K562 (cell line): ENCODE data around the gene ZBTB22. TPM values are rescaled to one million over a fixed set of nuclear protein-coding genes. Genes with fewer than 3 reads are reported as not detected.

ENCODE experiments used
- ATAC-seq: fragments of 200-7000 bp; cut with Tn5 transposase; 3 replicates; pipeline ENCODE4 v1.9.1; 2020; ENCODE audit warnings: moderate library complexity
- BruUV-seq: library from RNA; stranded (reverse); fragments of 400-500 nt; replicated peaks from 2 replicates; lab custom pipeline; 2021; lab: Mats Ljungman, UMichigan
- CTCF ChIA-PET: fragments of 300-600 bp; formaldehyde crosslinking; extraction: SDS; loops from one replicate; lab custom pipeline; 2021; ENCODE audit warnings: low intra/inter-chr PET ratio; lab: Yijun Ruan, JAX
- POLR2A ChIA-PET: fragments of 300-600, 350-650 bp; sonication (Branson Sonifier 250); formaldehyde crosslinking; extraction: SDS; loops from one replicate; lab custom pipeline; 2021; ENCODE audit warnings: antibody characterized with exemption, inconsistent platforms; lab: Yijun Ruan, JAX
- DNase-seq, 4 experiments: peaks; one replicate each; pipeline versions ENCODE4 v3.0.0 to v3.0.0-alpha.2; 2011 to 2018; ENCODE audit warnings: low spot score in 3 of 4, mixed read lengths in 3 of 4; ENCODE audit errors: extremely low read depth in 1 of 4
- FAIRE-seq: peaks from 2 replicates; lab custom pipeline; 2011; peaks lifted over from hg19 to GRCh38; lab: Jason Lieb, UNC
- H2AFZ ChIP-seq: 2 replicates; pipeline ENCODE4 v1.6.0; 2011; ENCODE audit warnings: low read depth, low read length, control low read depth, inconsistent platforms
- H3K27ac ChIP-seq: fragments of 200-600 bp; 3 replicates; pipeline ENCODE4 v1.8.0; 2011; ENCODE audit warnings: low read depth, mild to moderate bottlenecking, control low read depth, inconsistent platforms, low read length, moderate library complexity, mixed read lengths; ENCODE audit errors: extremely low read depth
- H3K27me3 ChIP-seq, 2 experiments: fragments of 300-600 bp in 1 of 2; 2 replicates in 1 of 2; 3 replicates in 1 of 2; pipeline versions ENCODE4 v1.6.0 to v1.8.0; 2011; ENCODE audit warnings: inconsistent platforms in 2 of 2, low read length in 2 of 2, mild to moderate bottlenecking in 1 of 2, mixed read lengths in 1 of 2, moderate library complexity in 1 of 2; ENCODE audit not compliant: control insufficient read depth in 2 of 2, insufficient read depth in 2 of 2
- H3K36me3 ChIP-seq: fragments of 300-600 bp; 3 replicates; pipeline ENCODE4 v1.8.0; 2011; ENCODE audit warnings: mild to moderate bottlenecking, low read length, inconsistent platforms; ENCODE audit not compliant: control insufficient read depth, insufficient read depth
- H3K4me1 ChIP-seq, 2 experiments: fragments of 200-600 bp in 1 of 2; replicated peaks in 1 of 2; 2 replicates in 1 of 2; 3 replicates in 1 of 2; pipeline versions ENCODE4 v1.5.1 to v1.8.0; 2011; ENCODE audit warnings: inconsistent platforms in 2 of 2, low read length in 2 of 2, mild to moderate bottlenecking in 1 of 2, mixed read lengths in 1 of 2, moderate library complexity in 1 of 2; ENCODE audit not compliant: control insufficient read depth in 2 of 2, insufficient read depth in 2 of 2
- H3K4me2 ChIP-seq: 2 replicates; pipeline ENCODE4 v1.6.1; 2011; ENCODE audit warnings: low read length, control low read depth, inconsistent platforms, mixed read lengths; ENCODE audit not compliant: insufficient read depth
- H3K4me3 ChIP-seq: fragments of 200-600 bp; sonication (generic), shearing (Covaris generic); 2 replicates; pipeline ENCODE4 v1.5.1; 2016; ENCODE audit warnings: control low read depth, inconsistent platforms
- H3K79me2 ChIP-seq: fragments of 200-600 bp; 3 replicates; pipeline ENCODE4 v1.8.0; 2011; ENCODE audit warnings: low read length, inconsistent platforms; ENCODE audit not compliant: control insufficient read depth, insufficient read depth
- H3K9ac ChIP-seq, 2 experiments: 2 replicates each; pipeline versions ENCODE4 v1.6.0 to v1.6.1; 2011; ENCODE audit warnings: low read depth in 2 of 2, low read length in 2 of 2, control low read depth in 1 of 2, inconsistent platforms in 1 of 2, mild to moderate bottlenecking in 1 of 2, mixed read lengths in 1 of 2; ENCODE audit not compliant: insufficient read depth in 1 of 2
- H3K9me1 ChIP-seq: one replicate; pipeline ENCODE4 v1.6.0; 2011; ENCODE audit warnings: inconsistent platforms, mild to moderate bottlenecking, low read length, moderate library complexity; ENCODE audit not compliant: control insufficient read depth, insufficient read depth
- H3K9me3 ChIP-seq: replicated peaks from 2 replicates; pipeline ENCODE4 v1.5.1; 2011; ENCODE audit warnings: low read depth, low read length, inconsistent platforms; ENCODE audit not compliant: control insufficient read depth, insufficient read depth
- H4K20me1 ChIP-seq: replicated peaks from 2 replicates; pipeline ENCODE4 v1.6.1; 2011; ENCODE audit warnings: low read length, inconsistent platforms, mixed read lengths; ENCODE audit not compliant: control insufficient read depth, insufficient read depth
- BRCA1 ChIP-seq, 2 experiments: fragments of 450-650 bp in 1 of 2; sonication (generic) in 1 of 2; formaldehyde crosslinking in 1 of 2; IDR thresholded peaks; 2 replicates each; pipeline versions ENCODE4 v1.5.0 to v1.6.1; 2017 to 2020; ENCODE audit warnings: mild to moderate bottlenecking in 1 of 2, missing genetic modification reagents in 1 of 2
- ERF ChIP-seq: fragments of 450-650 bp; formaldehyde crosslinking; IDR thresholded peaks from 2 replicates; pipeline ENCODE4 v1.4.0; 2020; ENCODE audit warnings: mild to moderate bottlenecking, mixed read lengths
- MTA2 ChIP-seq: fragments of 450-650 bp; IDR thresholded peaks from 2 replicates; pipeline ENCODE4 v1.6.1; 2016; ENCODE audit warnings: low read depth
- SIN3B ChIP-seq: fragments of 450-650 bp; IDR thresholded peaks from 2 replicates; pipeline ENCODE4 v1.6.1; 2017; ENCODE audit warnings: low read depth, mild to moderate bottlenecking, moderate library complexity
- SP1 ChIP-seq: sonication (generic); formaldehyde crosslinking; IDR thresholded peaks from 2 replicates; pipeline ENCODE4 v1.8.1; 2022; ENCODE audit warnings: mild to moderate bottlenecking, missing genetic modification reagents
- SP2 ChIP-seq: IDR thresholded peaks from 2 replicates; pipeline ENCODE4 v1.6.1; 2011; ENCODE audit warnings: mild to moderate bottlenecking, low read depth, low read length, moderate library complexity; ENCODE audit not compliant: poor library complexity, severe bottlenecking; ENCODE audit errors: extremely low read depth
- TFAM ChIP-seq: fragments of 250-450 bp; sonication (Bioruptor Pico); conservative IDR thresholded peaks from 2 replicates; pipeline ENCODE4 v1.5.0; 2021; ENCODE audit warnings: mild to moderate bottlenecking, moderate library complexity
- THRB ChIP-seq: fragments of 450-650 bp; formaldehyde crosslinking; conservative IDR thresholded peaks from 2 replicates; pipeline ENCODE4 v1.4.0; 2022; ENCODE audit warnings: mild to moderate bottlenecking, missing genetic modification characterization
- ZFP30 ChIP-seq: fragments of 250-450 bp; sonication (Bioruptor Pico); IDR thresholded peaks from 2 replicates; pipeline ENCODE4 v1.8.0; 2022; ENCODE audit warnings: moderate library complexity, mild to moderate bottlenecking, inconsistent platforms, borderline replicate concordance
- ZFX ChIP-seq: sonication (generic); formaldehyde crosslinking; IDR thresholded peaks from 2 replicates; pipeline ENCODE4 v1.8.0; 2022; ENCODE audit warnings: mild to moderate bottlenecking, missing genetic modification reagents, moderate library complexity
- ZNF3 ChIP-seq: fragments of 250-450 bp; sonication (Bioruptor Pico); IDR thresholded peaks from 2 replicates; pipeline ENCODE4 v1.5.0; 2021; ENCODE audit warnings: mild to moderate bottlenecking, moderate library complexity
- WGBS: fragments of 100-300 bp; shearing (Covaris generic); methylation state at CpG from one replicate; pipeline ENCODE4 v1.1.6; 2016; ENCODE audit warnings: low coverage, mixed read lengths; ENCODE audit not compliant: insufficient coverage; ENCODE audit errors: missing lambda C conversion rate; 5-methylcytosine and 5-hydroxymethylcytosine counted together
- in situ Hi-C: fragments of 300-500 bp; cut with MboI; formaldehyde crosslinking; loops from 4 replicates; pipeline ENCODE4 v1.15.0; 2018; ENCODE audit warnings: inconsistent platforms, mixed read lengths
- intact Hi-C: fragments of 100-400 bp; cut with micrococcal nuclease; formaldehyde crosslinking; loops from 2 replicates; pipeline ENCODE4 v1.14.2; 2022
- polyA plus RNA-seq, 8 experiments: library from polyadenylated mRNA; depleted of rRNA in 4 of 8; stranded (reverse) in 5 of 8; unstranded in 3 of 8; fragments of >200 nt; fragmentation: Nextera tagmentation in 2 of 8; fragmentation: Illumina TruSeq in 1 of 8; extraction: Ambion mirVana in 2 of 8; extraction: Trizol in 1 of 8; gene quantifications; 2 replicates each; pipeline versions ENCODE4 v1.2.1 to v1.2.3, GENCODE V29; 2011 to 2014; ENCODE audit warnings: inconsistent platforms in 1 of 8, missing spikeins in 1 of 8
- total RNA-seq, 7 experiments: library from RNA; depleted of rRNA in 6 of 7; stranded (reverse); fragments of >200 nt in 6 of 7; fragmentation: Illumina TruSeq in 2 of 7; extraction: Trizol in 2 of 7; gene quantifications; 2 replicates each; pipeline versions ENCODE4 v1.2.1 to v1.2.3, GENCODE V29; 2011 to 2021; ENCODE audit warnings: low replicate concordance in 1 of 7

The ZBTB22 gene
- total and polyA plus RNA-seq, 9 of the 15 experiments (the other 6 are each of a cell fraction or from before 2014, with no cell fraction given) = 0.21 to 11.9 (median 7.1) TPM

GRCh38 chr6:33315793-33316602 is 1.5 kb downstream of the ZBTB22 start:
- POLR2A ChIA-PET = interaction anchor here (0.7 to 2.3 kb wide), 3 partner anchors 9 to 1365 kb away, joined by 3 to 8 read pairs (median 6); partner anchors contain the start of gene B3GALT4
- TF ChIP-seq ZFP30 (CRISPR knock-in tag) (no peak), TFAM (no peak), ERF (no peak), ZNF3 (no peak), BRCA1 (IDR thresholded peaks at IDR 0.05) (no peak), BRCA1 (CRISPR knock-in tag; IDR thresholded peaks at IDR 0.05) (0 out of 2 replicates have a peak, but pooled peaks have one; percentile 52), MTA2 (no peak), SP1 (CRISPR knock-in tag) (0 out of 2 replicates have a peak, but pooled peaks have one; percentile 9), THRB (CRISPR knock-in tag) (no peak), SIN3B (no peak), SP2 (no peak), ZFX (CRISPR knock-in tag) (peak; percentile 20; the same call in 1 of the 2 replicates)
- Histone ChIP-seq H3K9me1 (peaks cover 3% of the 10 kb centered on the region), H3K27me3 (no peaks in the 10 kb centered on the region), H3K79me2 (peaks cover 63% of the 10 kb centered on the region), H3K4me2 (no peak overlapping the region; the same call in 1 of the 2 replicates), H3K4me1 (peaks cover 53 to 72% of the 10 kb centered on the region in 2 experiments), H4K20me1 (peaks cover 10% of the 10 kb centered on the region; the same call in 1 of the 2 replicates), H3K4me3 (no peak overlapping the region), H3K27ac (no peak overlapping the region), H3K9me3 (no peaks in the 10 kb centered on the region), H3K9ac (peak overlapping the region in 1 of 2 experiments; percentile 38; a peak in 2 of 4 replicates), H2AFZ (no peak overlapping the region), H3K36me3 (peaks cover 43% of the 10 kb centered on the region)
- 93% methylated on average over 17 of the region's 17 CpGs for WGBS
- FAIRE-seq (no peak), DNase-seq (no peak), ATAC-seq (no peak)
- CTCF ChIA-PET = no interaction called here
- in situ Hi-C loops = no loop called here
- intact Hi-C loops = no loop called here
- no TSS peak for BruUV-seq
